HepG2 (cell line): ENCODE data around the gene VPS13D. TPM values are rescaled to one million over a fixed set of nuclear protein-coding genes. Genes with fewer than 3 reads are reported as not detected.
A peak's percentile ranks its signal among the peaks of the same experiment; 100 is the strongest.

Source experiments
- FOXP1 ChIP-seq, 2 experiments: fragments of 450-650 bp in 1 of 2; IDR thresholded peaks; 2 replicates each; pipeline ENCODE4 v1.6.1; 2017 to 2018; ENCODE audit warnings: antibody characterized with exemption in 1 of 2
- HIVEP1 ChIP-seq: sonication (generic); formaldehyde crosslinking; IDR thresholded peaks from 2 replicates; pipeline ENCODE4 v1.4.0; 2020; ENCODE audit warnings: mild to moderate bottlenecking, missing genetic modification reagents
- KLF12 ChIP-seq: sonication (generic); formaldehyde crosslinking; IDR thresholded peaks from 2 replicates; pipeline ENCODE4 v1.4.0; 2020; ENCODE audit warnings: missing genetic modification reagents, borderline replicate concordance
- KLF13 ChIP-seq: sonication (generic); formaldehyde crosslinking; IDR thresholded peaks from 2 replicates; pipeline ENCODE4 v1.4.0; 2020; ENCODE audit warnings: mild to moderate bottlenecking, missing genetic modification reagents
- NFATC3 ChIP-seq: sonication (generic); formaldehyde crosslinking; IDR thresholded peaks from 2 replicates; pipeline ENCODE4 v1.5.1; 2020; ENCODE audit warnings: mild to moderate bottlenecking, missing genetic modification reagents
- NRL ChIP-seq: sonication (generic); formaldehyde crosslinking; IDR thresholded peaks from 2 replicates; pipeline ENCODE4 v1.5.0; 2020; ENCODE audit warnings: missing genetic modification reagents, mild to moderate bottlenecking, moderate library complexity, borderline replicate concordance
- POGZ ChIP-seq: sonication (generic); formaldehyde crosslinking; IDR thresholded peaks from 2 replicates; pipeline ENCODE4 v1.4.0; 2020; ENCODE audit warnings: mild to moderate bottlenecking, missing genetic modification reagents
- SETDB1 ChIP-seq: sonication (generic); formaldehyde crosslinking; IDR thresholded peaks from 2 replicates; pipeline ENCODE4 v1.5.1; 2020; ENCODE audit warnings: missing genetic modification reagents, mild to moderate bottlenecking, borderline replicate concordance
- SMARCC2 ChIP-seq: fragments of 450-650 bp; IDR thresholded peaks from 2 replicates; pipeline ENCODE4 v1.6.1; 2017; ENCODE audit warnings: antibody characterized with exemption, mild to moderate bottlenecking
- TBX3 ChIP-seq: fragments of 450-650 bp; IDR thresholded peaks from 2 replicates; pipeline ENCODE4 v1.6.1; 2017; ENCODE audit warnings: antibody characterized with exemption, mild to moderate bottlenecking, inconsistent platforms, borderline replicate concordance
- TOPORS ChIP-seq: sonication (generic); formaldehyde crosslinking; IDR thresholded peaks from 2 replicates; pipeline ENCODE4 v1.8.0; 2023; ENCODE audit warnings: mild to moderate bottlenecking, missing genetic modification reagents
- ZNF230 ChIP-seq: sonication (generic); formaldehyde crosslinking; IDR thresholded peaks from 2 replicates; pipeline ENCODE4 v1.4.0; 2020; ENCODE audit warnings: mild to moderate bottlenecking, missing genetic modification reagents
- ZNF3 ChIP-seq: IDR thresholded peaks from 2 replicates; pipeline ENCODE4 v1.7.0; 2017; ENCODE audit warnings: inconsistent platforms
- ZNF674 ChIP-seq: sonication (generic); formaldehyde crosslinking; IDR thresholded peaks from 2 replicates; pipeline ENCODE4 v1.5.0; 2020; ENCODE audit warnings: low read depth, mild to moderate bottlenecking, missing genetic modification reagents
- ZSCAN12 ChIP-seq: sonication (generic); formaldehyde crosslinking; IDR thresholded peaks from 2 replicates; pipeline ENCODE4 v1.9.0; 2021; ENCODE audit warnings: mild to moderate bottlenecking, missing genetic modification reagents
- ZSCAN22 ChIP-seq: sonication (generic); formaldehyde crosslinking; IDR thresholded peaks from 2 replicates; pipeline ENCODE4 v1.4.0; 2020; ENCODE audit warnings: mild to moderate bottlenecking, missing genetic modification reagents
- ZSCAN29 ChIP-seq: sonication (generic); formaldehyde crosslinking; conservative IDR thresholded peaks from 2 replicates; pipeline ENCODE4 v1.4.0; 2020; ENCODE audit warnings: mild to moderate bottlenecking, missing genetic modification reagents
- polyA plus RNA-seq, 8 experiments: library from polyadenylated mRNA; depleted of rRNA in 3 of 8; stranded (reverse) in 7 of 8; unstranded in 1 of 8; fragments of >200 nt; fragmentation: Illumina TruSeq in 4 of 8; extraction: Trizol in 4 of 8; gene quantifications; 2 replicates each; pipeline versions ENCODE4 v1.2.1 to v1.2.3, GENCODE V29; 2011 to 2016; ENCODE audit warnings: low read depth in 4 of 8, missing spikeins in 1 of 8, mixed read lengths in 1 of 8; ENCODE audit not compliant: insufficient read depth in 1 of 8
- total RNA-seq, 5 experiments: library from RNA; depleted of rRNA; stranded (reverse); fragments of >200 nt; fragmentation: Illumina TruSeq; extraction: Trizol; gene quantifications; 2 replicates each; pipeline ENCODE4 v1.2.3, GENCODE V29; 2016; ENCODE audit warnings: low read depth in 1 of 5
- TF ChIP-seq, protein P1 (sequence below): IDR thresholded peaks from 2 replicates; pipeline ENCODE4 v1.6.1; 2016
- TF ChIP-seq, protein P2 (sequence below): sonication (generic); formaldehyde crosslinking; IDR thresholded peaks from 2 replicates; pipeline ENCODE4 v1.8.1; 2023; ENCODE audit warnings: mild to moderate bottlenecking, moderate library complexity, missing genetic modification reagents
- TF ChIP-seq, protein P3 (sequence below): sonication (generic); formaldehyde crosslinking; IDR thresholded peaks from 2 replicates; pipeline ENCODE4 v1.9.0; 2021; ENCODE audit warnings: mild to moderate bottlenecking, missing genetic modification reagents

Gene VPS13D
- total and polyA plus RNA-seq, 2 of the 13 experiments (the other 11 are each of a cell fraction or from before 2014, with no cell fraction given), result 8.6 to 13.9 TPM

- no peak for TF ChIP-seq ZSCAN29
- TF ChIP-seq, protein P1, sequence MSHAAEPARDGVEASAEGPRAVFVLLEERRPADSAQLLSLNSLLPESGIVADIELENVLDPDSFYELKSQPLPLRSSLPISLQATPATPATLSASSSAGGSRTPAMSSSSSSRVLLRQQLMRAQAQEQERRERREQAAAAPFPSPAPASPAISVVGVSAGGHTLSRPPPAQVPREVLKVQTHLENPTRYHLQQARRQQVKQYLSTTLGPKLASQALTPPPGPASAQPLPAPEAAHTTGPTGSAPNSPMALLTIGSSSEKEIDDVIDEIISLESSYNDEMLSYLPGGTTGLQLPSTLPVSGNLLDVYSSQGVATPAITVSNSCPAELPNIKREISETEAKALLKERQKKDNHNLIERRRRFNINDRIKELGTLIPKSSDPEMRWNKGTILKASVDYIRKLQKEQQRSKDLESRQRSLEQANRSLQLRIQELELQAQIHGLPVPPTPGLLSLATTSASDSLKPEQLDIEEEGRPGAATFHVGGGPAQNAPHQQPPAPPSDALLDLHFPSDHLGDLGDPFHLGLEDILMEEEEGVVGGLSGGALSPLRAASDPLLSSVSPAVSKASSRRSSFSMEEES, result peak; percentile 51; the same call in 1 of the 2 replicates
- peak; percentile 64; the same call in 1 of the 2 replicates for TF ChIP-seq FOXP1 (IDR thresholded peaks at IDR 0.05)
- TF ChIP-seq FOXP1 (CRISPR knock-in tag; IDR thresholded peaks at IDR 0.05), result peak; percentile 88
- TF ChIP-seq ZNF230 (CRISPR knock-in tag), result no peak
- peak; percentile 60; the same call in 1 of the 2 replicates for TF ChIP-seq TBX3
- TF ChIP-seq TOPORS, result no peak
- TF ChIP-seq KLF13 (CRISPR knock-in tag), result no peak
- no peak for TF ChIP-seq SMARCC2
- TF ChIP-seq ZSCAN22 (CRISPR knock-in tag), result no peak
- TF ChIP-seq HIVEP1, result 0 out of 2 replicates have a peak, but pooled peaks have one; percentile 25
- no peak for TF ChIP-seq ZNF674 (CRISPR knock-in tag)
- TF ChIP-seq ZNF3 (CRISPR knock-in tag), result no peak
- no peak for TF ChIP-seq POGZ (CRISPR knock-in tag)
- no peak for TF ChIP-seq KLF12
- no peak for TF ChIP-seq SETDB1
- TF ChIP-seq, protein P2, sequence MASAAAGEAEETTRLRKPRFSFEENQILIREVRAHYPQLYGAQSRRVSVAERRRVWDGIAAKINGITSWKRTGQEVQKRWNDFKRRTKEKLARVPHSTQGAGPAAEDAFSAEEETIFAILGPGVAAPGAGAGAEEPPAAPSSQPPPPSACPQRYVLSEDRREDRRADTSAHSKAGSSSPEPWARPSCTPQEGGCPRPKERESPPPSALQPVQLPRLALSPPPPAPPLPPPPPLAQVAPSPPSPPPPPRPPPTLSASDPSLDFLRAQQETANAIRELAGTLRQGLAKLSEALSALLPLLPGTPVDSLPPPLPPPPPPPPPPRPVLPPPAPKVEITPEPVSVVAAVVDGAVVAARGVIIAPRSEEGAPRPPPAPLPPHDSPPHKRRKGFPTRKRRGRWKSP (CRISPR knock-in tag), result no peak
- TF ChIP-seq NFATC3, result no peak
- no peak for TF ChIP-seq NRL
- TF ChIP-seq ZSCAN12 (CRISPR knock-in tag), result no peak
- TF ChIP-seq, protein P3, sequence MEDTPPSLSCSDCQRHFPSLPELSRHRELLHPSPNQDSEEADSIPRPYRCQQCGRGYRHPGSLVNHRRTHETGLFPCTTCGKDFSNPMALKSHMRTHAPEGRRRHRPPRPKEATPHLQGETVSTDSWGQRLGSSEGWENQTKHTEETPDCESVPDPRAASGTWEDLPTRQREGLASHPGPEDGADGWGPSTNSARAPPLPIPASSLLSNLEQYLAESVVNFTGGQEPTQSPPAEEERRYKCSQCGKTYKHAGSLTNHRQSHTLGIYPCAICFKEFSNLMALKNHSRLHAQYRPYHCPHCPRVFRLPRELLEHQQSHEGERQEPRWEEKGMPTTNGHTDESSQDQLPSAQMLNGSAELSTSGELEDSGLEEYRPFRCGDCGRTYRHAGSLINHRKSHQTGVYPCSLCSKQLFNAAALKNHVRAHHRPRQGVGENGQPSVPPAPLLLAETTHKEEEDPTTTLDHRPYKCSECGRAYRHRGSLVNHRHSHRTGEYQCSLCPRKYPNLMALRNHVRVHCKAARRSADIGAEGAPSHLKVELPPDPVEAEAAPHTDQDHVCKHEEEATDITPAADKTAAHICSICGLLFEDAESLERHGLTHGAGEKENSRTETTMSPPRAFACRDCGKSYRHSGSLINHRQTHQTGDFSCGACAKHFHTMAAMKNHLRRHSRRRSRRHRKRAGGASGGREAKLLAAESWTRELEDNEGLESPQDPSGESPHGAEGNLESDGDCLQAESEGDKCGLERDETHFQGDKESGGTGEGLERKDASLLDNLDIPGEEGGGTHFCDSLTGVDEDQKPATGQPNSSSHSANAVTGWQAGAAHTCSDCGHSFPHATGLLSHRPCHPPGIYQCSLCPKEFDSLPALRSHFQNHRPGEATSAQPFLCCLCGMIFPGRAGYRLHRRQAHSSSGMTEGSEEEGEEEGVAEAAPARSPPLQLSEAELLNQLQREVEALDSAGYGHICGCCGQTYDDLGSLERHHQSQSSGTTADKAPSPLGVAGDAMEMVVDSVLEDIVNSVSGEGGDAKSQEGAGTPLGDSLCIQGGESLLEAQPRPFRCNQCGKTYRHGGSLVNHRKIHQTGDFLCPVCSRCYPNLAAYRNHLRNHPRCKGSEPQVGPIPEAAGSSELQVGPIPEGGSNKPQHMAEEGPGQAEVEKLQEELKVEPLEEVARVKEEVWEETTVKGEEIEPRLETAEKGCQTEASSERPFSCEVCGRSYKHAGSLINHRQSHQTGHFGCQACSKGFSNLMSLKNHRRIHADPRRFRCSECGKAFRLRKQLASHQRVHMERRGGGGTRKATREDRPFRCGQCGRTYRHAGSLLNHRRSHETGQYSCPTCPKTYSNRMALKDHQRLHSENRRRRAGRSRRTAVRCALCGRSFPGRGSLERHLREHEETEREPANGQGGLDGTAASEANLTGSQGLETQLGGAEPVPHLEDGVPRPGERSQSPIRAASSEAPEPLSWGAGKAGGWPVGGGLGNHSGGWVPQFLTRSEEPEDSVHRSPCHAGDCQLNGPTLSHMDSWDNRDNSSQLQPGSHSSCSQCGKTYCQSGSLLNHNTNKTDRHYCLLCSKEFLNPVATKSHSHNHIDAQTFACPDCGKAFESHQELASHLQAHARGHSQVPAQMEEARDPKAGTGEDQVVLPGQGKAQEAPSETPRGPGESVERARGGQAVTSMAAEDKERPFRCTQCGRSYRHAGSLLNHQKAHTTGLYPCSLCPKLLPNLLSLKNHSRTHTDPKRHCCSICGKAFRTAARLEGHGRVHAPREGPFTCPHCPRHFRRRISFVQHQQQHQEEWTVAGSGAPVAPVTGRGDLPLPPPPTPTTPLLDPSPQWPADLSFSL (CRISPR knock-in tag), result peak; percentile 89
These were observed 319.9 kb downstream of the VPS13D start (continued) for GRCh38 chr1:12549460-12550349.
